Loucy (cell line): Measurements from ENCODE around the gene CSF1R.

ENCODE experiments used
- H2AFZ ChIP-seq: fragments of 200-600 bp; sonication (generic); 2 replicates; pipeline ENCODE4 v1.6.0; 2016; ENCODE audit warnings: antibody characterized with exemption, mild to moderate bottlenecking, low read length, moderate library complexity
- H3F3A ChIP-seq: fragments of 200-600 bp; 2 replicates; pipeline ENCODE4 v1.6.0; 2016; ENCODE audit warnings: antibody characterized with exemption, low read depth, mild to moderate bottlenecking
- H3K27me3 ChIP-seq: fragments of 200-600 bp; sonication (generic); 2 replicates; pipeline ENCODE4 v1.6.1; 2014; ENCODE audit warnings: low read length, mild to moderate bottlenecking; ENCODE audit not compliant: insufficient read depth, poor library complexity, severe bottlenecking
- H3K36me3 ChIP-seq: fragments of 200-600 bp; sonication (generic); 2 replicates; pipeline ENCODE4 v1.6.1; 2016; ENCODE audit warnings: low read length; ENCODE audit not compliant: insufficient read depth
- H3K4me1 ChIP-seq: fragments of 200-600 bp; sonication (generic); 2 replicates; pipeline ENCODE4 v1.5.1; 2014; ENCODE audit warnings: low read length, mild to moderate bottlenecking; ENCODE audit not compliant: insufficient read depth, poor library complexity, severe bottlenecking
- H3K4me2 ChIP-seq: fragments of 200-600 bp; sonication (generic); 2 replicates; pipeline ENCODE4 v1.6.0; 2014; ENCODE audit warnings: antibody characterized with exemption, low read length, low read depth, mild to moderate bottlenecking; ENCODE audit not compliant: poor library complexity, severe bottlenecking
- H3K4me3 ChIP-seq: fragments of 200-600 bp; sonication (generic); 2 replicates; pipeline ENCODE4 v1.5.1; 2014; ENCODE audit warnings: low read length, mild to moderate bottlenecking, mixed read lengths; ENCODE audit not compliant: poor library complexity, severe bottlenecking
- H3K79me2 ChIP-seq: fragments of 200-600 bp; sonication (generic); 2 replicates; pipeline ENCODE4 v1.6.1; 2014; ENCODE audit warnings: low read length; ENCODE audit not compliant: insufficient read depth
- H3K9ac ChIP-seq: fragments of 200-600 bp; sonication (generic); 2 replicates; pipeline ENCODE4 v1.6.0; 2014; ENCODE audit warnings: mild to moderate bottlenecking, low read depth, low read length, moderate library complexity; ENCODE audit not compliant: poor library complexity, severe bottlenecking
- H3K9me2 ChIP-seq: fragments of 200-600 bp; sonication (generic); replicated peaks from 2 replicates; pipeline ENCODE4 v1.6.1; 2016; ENCODE audit warnings: low read depth, low read length, mixed read lengths
- H3K9me3 ChIP-seq: fragments of 200-600 bp; sonication (generic); 2 replicates; pipeline ENCODE4 v1.6.1; 2014; ENCODE audit warnings: mild to moderate bottlenecking, antibody characterized with exemption, low read length, low read depth; ENCODE audit not compliant: insufficient read depth
- H4K20me1 ChIP-seq: fragments of 200-600 bp; sonication (generic); 2 replicates; pipeline ENCODE4 v1.6.0; 2014; ENCODE audit warnings: antibody characterized with exemption, low read length, mild to moderate bottlenecking; ENCODE audit not compliant: insufficient read depth, poor library complexity, severe bottlenecking
- CTCF ChIP-seq: fragments of 200-600 bp; sonication (generic); conservative IDR thresholded peaks from 2 replicates; pipeline ENCODE4 v1.5.1; 2014; ENCODE audit warnings: mild to moderate bottlenecking, antibody characterized with exemption, low read length
- EZH2phosphoT487 ChIP-seq: fragments of 200-600 bp; IDR thresholded peaks from 2 replicates; pipeline ENCODE4 v1.6.1; 2018; ENCODE audit warnings: antibody characterized with exemption, mild to moderate bottlenecking, moderate library complexity, borderline replicate concordance

Gene CSF1R

GRCh38 chr5:150116667-150117400 lies 30.5 kb upstream of the CSF1R start:
- no peak for TF ChIP-seq EZH2phosphoT487
- TF ChIP-seq CTCF, result no peak
- Histone ChIP-seq H3K4me2 (no peak overlapping the region), H3K9ac (no peak overlapping the region), H3K4me3 (no peak overlapping the region), H3K9me3 (no peaks in the 10 kb centered on the region), H4K20me1 (no peaks in the 10 kb centered on the region), H3K79me2 (no peaks in the 10 kb centered on the region), H3K36me3 (no peaks in the 10 kb centered on the region), H2AFZ (no peak overlapping the region), H3K27me3 (no peaks in the 10 kb centered on the region), H3F3A (no peaks in the 10 kb centered on the region), H3K4me1 (no peaks in the 10 kb centered on the region), H3K9me2 (no peaks in the 10 kb centered on the region)

- Histone ChIP-seq H3K9me2 (no peaks in the 10 kb centered on the region), H3K9ac (no peak overlapping the region), H3K9me3 (no peaks in the 10 kb centered on the region), H3F3A (no peaks in the 10 kb centered on the region), H3K36me3 (no peaks in the 10 kb centered on the region), H3K79me2 (no peaks in the 10 kb centered on the region), H4K20me1 (no peaks in the 10 kb centered on the region), H3K4me2 (no peak overlapping the region), H3K4me3 (no peak overlapping the region), H3K4me1 (no peaks in the 10 kb centered on the region), H3K27me3 (no peaks in the 10 kb centered on the region), H2AFZ (no peak overlapping the region)
- TF ChIP-seq CTCF (no peak), EZH2phosphoT487 (no peak)
Observed at GRCh38 chr5:150114773-150115408, 28.5 kb upstream of the CSF1R start.

DNA sequence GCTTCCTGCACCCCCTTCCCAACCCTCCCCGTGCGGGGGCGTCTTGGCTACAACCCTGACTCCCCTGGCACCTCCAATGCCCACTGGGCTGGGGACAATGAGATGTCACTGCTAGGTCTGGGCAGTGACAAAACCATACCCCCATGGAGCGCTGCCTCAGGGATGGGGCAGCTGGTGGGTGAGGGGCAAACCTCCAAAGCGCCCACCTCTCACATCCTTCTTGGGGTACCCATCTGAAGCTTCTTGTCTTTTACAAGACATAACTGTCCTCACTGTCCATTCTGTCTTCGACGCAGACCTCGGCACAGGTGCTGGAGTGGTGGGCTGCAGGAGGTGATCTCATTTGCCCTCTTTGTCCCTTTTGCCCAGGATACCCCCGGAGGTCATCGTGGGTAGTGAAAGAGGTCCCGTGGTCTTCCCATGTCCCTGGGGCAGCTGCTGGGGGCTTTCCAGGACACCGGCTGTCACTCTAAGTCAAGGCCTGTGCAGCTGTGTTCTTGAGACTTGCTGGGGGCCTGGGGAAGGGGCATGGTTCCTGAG lies 27.8 kb upstream of the CSF1R start:
- no peaks in the 10 kb centered on the region for H3K36me3 ChIP-seq
- no peaks in the 10 kb centered on the region for H3F3A ChIP-seq
- H3K79me2 ChIP-seq, result no peaks in the 10 kb centered on the region
- TF ChIP-seq CTCF, result no peak
- no peak for TF ChIP-seq EZH2phosphoT487
- no peak overlapping the region for H3K9ac ChIP-seq
- H3K4me3 ChIP-seq, result no peak overlapping the region
- no peaks in the 10 kb centered on the region for H3K4me1 ChIP-seq
- H3K9me3 ChIP-seq, result no peaks in the 10 kb centered on the region
- H4K20me1 ChIP-seq, result no peaks in the 10 kb centered on the region
- no peak overlapping the region for H2AFZ ChIP-seq
- no peaks in the 10 kb centered on the region for H3K27me3 ChIP-seq
- H3K9me2 ChIP-seq, result no peaks in the 10 kb centered on the region
- H3K4me2 ChIP-seq, result no peak overlapping the region
